Jurkat, Clone E6-1 (cell line): Measurements from ENCODE around the gene RGS7.
"Not testable (repeated sequence)": the region's sequence is repeated elsewhere in the genome, so short reads cannot be mapped to it uniquely, and the experiment has no call there.

ENCODE experiments used
- DNase-seq: peaks from one replicate; pipeline ENCODE4 v3.0.0-alpha.2; 2011; ENCODE audit warnings: low read depth, low spot score
- H3K4me3 ChIP-seq: 2 replicates; pipeline ENCODE4 v1.5.1; 2011; ENCODE audit warnings: mild to moderate bottlenecking, low read length, control low read depth, moderate library complexity

RGS7 gene

GRCh38 chr1:241336335-241336734, 20.7 kb downstream of the RGS7 start:
- H3K4me3 ChIP-seq = no peak overlapping the region
- no peak for DNase-seq

- no peak for DNase-seq
- H3K4me3 ChIP-seq = no peak overlapping the region
Observed at GRCh38 chr1:241332987-241333386, 24.0 kb downstream of the RGS7 start.

DNA sequence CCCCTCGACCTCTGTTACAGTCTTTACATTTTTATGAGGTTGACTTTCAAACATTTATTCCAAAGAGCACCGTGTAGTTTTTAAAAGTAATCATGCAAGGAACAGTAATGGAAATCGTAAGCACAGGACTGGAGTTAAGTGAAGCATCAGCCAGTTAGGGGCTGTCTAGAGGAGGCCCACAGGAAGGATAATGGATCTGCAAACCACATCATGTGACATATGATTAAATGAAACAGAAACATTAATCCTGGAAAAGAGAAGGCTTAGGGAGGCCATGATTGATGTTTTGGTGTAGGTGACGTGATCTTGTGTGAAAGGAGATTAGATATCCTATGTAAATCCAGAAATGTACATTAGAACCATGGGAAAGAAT, 25.0 kb downstream of the RGS7 start:
- no peak overlapping the region for H3K4me3 ChIP-seq
- DNase-seq = no peak

DNA sequence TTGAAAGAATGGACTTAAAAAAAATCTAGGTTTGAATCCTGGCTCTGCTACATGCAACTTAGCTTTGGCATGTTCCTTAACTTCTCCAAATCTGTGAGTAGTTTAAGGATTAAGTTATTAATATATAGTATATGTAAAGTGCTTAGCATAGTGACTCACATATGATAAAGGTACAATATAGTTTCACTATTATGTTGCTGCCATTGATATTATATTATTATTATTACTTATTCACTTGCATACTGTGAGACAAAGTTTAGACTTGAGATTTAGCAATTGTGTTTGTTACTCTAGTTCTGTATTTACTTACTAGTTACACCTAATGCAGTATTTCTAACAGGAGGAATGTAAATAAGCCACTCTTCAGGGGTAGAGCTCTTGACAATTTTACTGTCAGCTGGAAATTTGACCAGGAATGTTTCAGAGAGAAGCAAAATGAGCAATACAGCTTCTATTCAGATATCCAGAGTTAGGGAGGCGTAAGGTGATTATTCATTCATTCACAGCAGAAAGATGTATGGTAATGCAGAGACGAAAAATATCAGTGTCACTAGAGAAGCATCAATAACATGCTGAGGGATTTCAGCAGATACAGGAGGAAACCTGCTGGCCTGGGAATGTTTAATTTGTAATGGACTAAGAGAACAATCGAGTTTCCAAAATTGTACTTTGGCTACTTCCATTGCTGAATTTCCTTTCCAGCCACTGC, 25.5 kb downstream of the RGS7 start:
- DNase-seq = no peak
- H3K4me3 ChIP-seq = no peak overlapping the region

DNA sequence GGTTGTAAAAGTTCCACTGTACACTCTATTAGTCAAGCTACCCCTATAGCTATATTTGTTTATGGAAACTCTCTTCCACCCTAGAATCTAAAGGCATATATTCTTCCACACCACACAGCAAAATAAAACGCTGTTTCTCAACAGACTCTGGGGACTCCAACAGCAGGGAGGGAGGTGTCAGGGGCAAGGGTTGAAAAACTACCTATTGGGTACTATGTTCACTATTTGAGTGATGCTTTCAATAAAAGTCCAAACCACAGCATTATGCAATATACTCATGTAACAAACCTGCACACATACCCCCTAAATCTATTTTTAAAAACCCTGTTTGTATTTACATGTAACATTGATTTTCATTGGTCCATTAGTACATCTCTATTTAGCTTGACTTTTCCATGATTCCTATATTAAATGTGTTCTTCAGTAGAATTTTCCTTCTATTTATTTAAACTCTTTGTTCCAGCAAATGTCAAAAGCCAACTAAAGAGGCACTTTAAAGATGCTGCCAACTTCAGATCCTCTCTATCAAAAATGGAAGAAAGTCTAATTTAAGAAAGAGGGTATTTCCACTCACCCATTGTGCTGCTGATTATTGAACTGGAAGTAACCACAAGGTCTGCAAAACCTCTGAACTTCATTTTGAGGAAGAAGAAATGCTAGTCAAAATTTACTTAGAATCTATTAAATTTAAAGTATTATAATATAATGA, 26.2 kb downstream of the RGS7 start:
- DNase-seq = no peak
- H3K4me3 ChIP-seq = no peak overlapping the region

DNA sequence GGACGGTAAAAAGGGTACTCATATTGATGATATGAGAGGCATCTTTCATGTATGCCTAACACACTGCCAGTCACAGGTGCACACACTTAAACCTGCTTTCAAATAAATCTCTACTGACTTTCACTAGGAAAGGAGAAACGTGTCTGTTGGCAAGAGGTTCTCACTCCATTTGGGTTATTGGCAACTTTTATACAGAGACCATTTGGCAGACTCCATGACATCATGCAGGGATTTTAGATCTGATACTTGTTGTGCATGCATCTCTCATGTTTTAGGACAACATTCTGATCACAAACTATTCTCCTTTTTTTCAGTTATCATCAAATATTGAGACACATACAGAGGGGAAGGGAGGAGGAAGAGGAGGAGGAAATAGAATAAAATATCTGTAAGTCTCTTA, 31.5 kb downstream of the RGS7 start:
- DNase-seq = no peak
- H3K4me3 ChIP-seq = no peak overlapping the region

DNA sequence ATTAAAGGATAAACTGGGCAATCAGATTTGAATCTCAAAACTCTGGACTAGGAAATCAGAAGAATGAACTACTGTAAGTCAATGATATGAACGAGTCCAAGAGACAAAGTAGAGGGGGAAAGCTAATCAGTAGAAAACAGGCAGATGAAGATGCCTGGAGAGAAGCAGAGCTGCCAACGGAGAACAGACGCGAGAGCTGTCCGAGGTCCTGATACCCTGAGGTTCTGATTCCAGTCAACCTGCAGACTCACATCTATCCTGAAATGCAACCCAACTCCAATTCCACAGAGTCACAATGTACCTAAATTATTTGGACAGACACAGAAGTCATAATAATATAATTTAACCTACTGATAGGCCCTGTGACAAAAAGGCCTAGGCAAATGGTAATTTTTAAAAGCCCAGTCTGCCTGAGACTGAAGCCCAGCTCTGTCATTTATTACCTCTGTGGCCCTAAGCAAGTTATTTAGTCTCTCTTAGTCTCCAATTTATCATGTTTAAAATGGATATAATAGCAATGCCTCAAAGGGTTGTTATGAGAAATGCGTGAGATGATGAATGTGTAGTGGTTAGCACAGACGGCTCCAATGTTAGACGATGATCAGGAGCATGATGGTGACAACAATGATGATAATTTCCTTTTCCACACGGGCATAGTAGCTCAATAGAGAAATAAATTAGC, 33.4 kb downstream of the RGS7 start:
- H3K4me3 ChIP-seq = no peak overlapping the region
- DNase-seq = peak; percentile 41

- H3K4me3 ChIP-seq = no peak overlapping the region
- no peak for DNase-seq
Observed at GRCh38 chr1:241317676-241318075, 39.3 kb downstream of the RGS7 start.

DNA sequence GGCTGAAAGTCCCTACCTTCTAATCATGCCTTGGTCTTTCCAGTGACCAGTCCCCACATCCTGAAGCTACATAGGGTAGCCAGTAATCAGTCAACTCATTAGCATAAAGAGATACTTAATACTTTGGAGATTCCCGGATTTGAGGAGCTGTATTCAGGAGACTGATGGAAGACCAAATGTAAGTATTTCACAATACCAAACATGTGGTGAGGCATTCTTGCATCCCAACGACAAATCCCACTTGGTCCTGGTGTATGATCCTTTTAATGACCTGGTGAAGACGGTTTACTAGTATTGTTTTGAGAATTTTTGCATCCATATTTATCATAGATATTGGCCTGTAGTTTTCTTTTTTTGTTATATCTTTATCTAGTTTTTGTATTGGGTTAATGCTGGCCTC, 40.6 kb downstream of the RGS7 start:
- H3K4me3 ChIP-seq = no peak overlapping the region
- DNase-seq = no peak

DNA sequence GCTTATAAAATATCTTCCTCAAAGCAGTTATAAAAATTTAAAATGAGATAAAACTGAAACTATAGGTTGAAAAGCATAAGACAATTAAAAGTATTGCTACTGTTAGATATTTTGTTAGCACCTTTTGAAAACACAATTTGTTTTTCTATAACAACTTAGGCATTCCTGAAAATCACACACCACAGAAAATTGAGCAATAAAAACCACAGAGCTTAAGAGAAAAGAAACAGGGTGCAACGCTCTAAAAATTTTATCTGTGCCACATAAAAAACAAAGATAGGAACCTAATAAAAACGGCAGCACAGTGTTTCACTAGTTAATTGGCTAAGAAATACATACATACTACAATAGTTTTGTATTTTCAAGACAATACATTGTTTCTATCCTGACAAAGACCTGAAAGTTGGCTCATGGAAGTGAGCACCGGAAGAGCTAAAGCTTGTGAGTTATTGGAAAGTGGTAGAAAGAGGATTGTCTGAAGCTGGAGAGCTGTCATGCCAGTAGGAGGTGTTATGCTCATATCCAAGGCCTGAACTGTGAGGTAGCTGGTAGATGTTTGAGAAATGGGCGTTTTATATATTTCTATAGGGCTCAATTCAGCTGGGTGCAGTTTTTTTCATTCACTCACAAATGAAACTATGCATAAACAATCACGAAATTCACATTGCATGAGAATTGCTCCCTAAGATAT, 45.8 kb downstream of the RGS7 start:
- DNase-seq = peak; percentile 2
- no peak overlapping the region for H3K4me3 ChIP-seq

DNA sequence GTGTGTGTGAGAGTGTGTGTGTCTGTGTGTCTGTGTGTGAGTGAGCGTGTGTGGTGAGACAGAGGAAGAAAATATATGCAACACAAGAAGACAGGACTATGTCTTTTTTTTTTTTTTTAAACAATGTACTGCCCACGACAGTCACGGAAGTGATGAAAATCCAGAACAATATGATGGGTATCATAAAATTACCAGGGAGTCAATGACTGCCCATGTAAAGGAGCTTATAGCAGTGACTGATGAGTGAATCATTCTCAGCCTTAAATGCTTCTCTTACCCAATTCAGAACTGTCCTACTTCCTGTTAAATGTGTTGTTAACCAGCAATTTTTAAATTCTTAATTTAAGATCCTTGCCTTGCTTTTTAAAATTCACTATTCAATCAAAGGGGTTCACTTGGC, 46.6 kb downstream of the RGS7 start:
- H3K4me3 ChIP-seq = no peak overlapping the region
- DNase-seq = no peak

- no peak for DNase-seq
- H3K4me3 ChIP-seq = no peak overlapping the region
Observed at GRCh38 chr1:241309651-241310050, 47.4 kb downstream of the RGS7 start.

- no peak for DNase-seq
- H3K4me3 ChIP-seq = no peak overlapping the region
Observed at GRCh38 chr1:241308471-241308870, 48.5 kb downstream of the RGS7 start.

DNA sequence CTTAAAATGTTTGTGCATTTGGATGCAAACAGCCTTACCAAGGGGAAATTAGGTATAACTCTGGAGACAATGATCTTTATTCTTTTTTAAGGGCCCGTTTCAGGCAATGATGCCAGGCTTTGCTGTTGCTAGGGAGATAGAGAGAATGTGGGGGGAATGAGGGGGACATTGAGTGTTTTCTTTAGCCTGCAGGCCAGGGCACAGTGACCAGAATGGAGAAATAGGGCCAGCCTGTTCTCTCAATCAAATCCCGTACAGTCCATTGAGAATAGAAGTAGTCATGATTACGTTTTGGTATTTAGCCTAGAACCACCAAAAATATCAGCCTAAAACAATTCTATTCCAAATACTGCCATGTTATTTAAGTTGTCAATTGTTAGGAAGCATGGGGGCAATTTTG, 49.0 kb downstream of the RGS7 start:
- no peak for DNase-seq
- H3K4me3 ChIP-seq = no peak overlapping the region

- H3K4me3 ChIP-seq = no peak overlapping the region
- no peak for DNase-seq
Observed at GRCh38 chr1:241306125-241306790, 50.7 kb downstream of the RGS7 start.

DNA sequence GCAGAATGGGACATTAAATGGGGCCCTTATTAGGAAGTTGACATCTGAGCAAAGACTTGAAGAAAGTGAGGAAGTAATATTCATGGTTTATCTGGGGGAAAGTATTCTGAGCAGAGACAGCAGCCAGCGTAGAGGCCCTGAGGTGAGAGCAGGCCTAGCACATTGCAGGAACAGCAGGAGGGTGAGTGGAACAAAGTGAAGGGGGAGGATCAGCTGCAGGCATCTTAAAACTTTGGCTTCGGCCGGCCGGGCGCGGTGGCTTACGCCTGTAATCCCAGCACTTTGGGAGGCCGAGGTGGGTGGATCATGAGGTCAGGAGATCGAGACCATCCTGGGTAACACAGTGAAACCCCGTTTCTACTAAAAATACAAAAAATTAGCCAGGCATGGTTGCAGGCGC, 55.0 kb downstream of the RGS7 start:
- not testable (repeated sequence) for H3K4me3 ChIP-seq, DNase-seq

DNA sequence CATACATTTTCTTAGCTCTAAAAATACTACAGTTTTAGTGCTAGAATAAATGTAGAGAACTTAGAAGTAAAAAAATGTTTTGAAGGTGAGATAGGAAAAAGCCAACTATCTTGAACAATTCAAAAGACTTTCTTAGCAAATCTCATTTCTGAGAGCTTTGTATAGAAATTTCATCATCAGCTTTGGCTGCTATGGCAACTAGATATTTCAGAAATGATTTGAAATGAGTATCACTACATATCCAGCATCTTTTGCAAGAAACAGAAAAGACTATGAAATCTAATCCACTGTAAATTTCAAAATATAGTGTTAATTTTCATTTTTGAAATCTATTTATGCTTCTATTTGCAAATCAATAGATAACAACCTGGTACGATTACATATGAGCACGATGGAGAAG, 57.7 kb downstream of the RGS7 start:
- no peak for DNase-seq
- H3K4me3 ChIP-seq = no peak overlapping the region

- no peak overlapping the region for H3K4me3 ChIP-seq
- DNase-seq = no peak
Observed at GRCh38 chr1:241292973-241293372, 64.0 kb downstream of the RGS7 start.

GRCh38 chr1:241291548-241291947, 65.5 kb downstream of the RGS7 start:
- not testable (repeated sequence) for H3K4me3 ChIP-seq, DNase-seq
